H54 (cell line): Measurements from ENCODE around the gene CCNDBP1.
"Not testable (repeated sequence)": the region's sequence is repeated elsewhere in the genome, so short reads cannot be mapped to it uniquely, and the experiment has no call there.

Experiments used
- DNase-seq: peaks from one replicate; pipeline ENCODE4 v3.0.0; 2011; ENCODE audit warnings: low spot score, mixed read lengths; ENCODE audit not compliant: insufficient read length
- FAIRE-seq: peaks from 3 replicates; lab custom pipeline; 2011; peaks lifted over from hg19 to GRCh38; lab: Jason Lieb, UNC
- POLR2A ChIP-seq: IDR thresholded peaks from 2 replicates; pipeline ENCODE4 v1.6.1; 2011; ENCODE audit warnings: low read depth, mild to moderate bottlenecking, low read length

The CCNDBP1 gene

DNA sequence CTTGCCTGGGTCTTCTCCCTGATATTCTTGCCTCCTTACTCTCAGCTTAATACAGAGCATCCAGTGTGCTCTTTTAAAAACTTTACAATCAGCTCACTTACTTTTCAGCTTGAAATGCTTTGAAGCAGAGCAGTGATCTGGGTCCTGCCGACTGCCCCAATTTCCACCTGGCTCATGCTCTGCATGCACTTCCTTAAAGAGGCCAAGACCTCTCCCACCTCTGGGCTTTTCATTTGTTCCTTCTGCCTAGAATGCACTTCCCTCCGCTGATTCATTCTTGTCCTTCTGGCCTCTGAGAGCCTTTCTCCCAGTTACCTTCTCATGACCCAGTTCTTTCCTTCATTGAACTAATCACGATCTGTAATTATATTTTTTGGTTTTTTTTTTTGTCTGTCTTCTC, 1.9 kb upstream of the CCNDBP1 start:
- no peak for TF ChIP-seq POLR2A
- DNase-seq (no peak), FAIRE-seq (peak; percentile 33)

DNA sequence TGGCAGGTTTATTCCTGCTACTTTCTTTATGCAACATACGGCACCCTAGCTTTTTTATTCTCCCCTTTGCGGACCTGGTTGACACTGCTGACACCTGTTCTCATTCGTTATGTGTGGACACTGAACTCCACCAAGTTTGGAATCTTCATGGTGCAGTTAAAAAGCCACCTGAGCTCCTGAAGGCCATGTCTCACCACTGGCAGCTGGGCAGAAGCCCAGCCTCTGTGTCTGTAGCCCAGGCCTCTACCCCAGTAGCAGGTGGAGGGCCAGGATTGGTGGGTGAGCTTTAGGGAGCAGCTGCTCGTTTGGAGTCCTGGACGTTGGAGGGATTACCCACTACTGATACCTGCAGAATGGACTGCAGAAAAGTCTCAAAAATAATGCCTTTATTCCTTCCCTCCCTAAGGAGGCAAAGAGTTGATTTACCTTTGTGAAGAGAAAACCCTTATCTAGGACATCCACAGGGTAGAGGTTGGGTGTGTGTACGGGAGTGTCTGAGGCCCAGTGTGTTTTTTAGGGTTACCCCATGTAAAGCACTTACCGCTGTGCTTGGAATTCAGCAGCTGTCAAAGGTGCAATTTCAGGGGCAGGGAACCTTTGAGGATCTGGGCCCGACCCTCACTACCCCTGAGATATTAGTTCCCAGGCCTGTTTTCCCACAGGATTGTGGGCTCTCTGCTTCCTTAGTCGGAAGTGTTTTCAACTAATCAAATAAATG, 637 bp upstream of the CCNDBP1 start:
- DNase-seq (no peak), FAIRE-seq (peak; percentile 23)
- TF ChIP-seq POLR2A: no peak

DNA sequence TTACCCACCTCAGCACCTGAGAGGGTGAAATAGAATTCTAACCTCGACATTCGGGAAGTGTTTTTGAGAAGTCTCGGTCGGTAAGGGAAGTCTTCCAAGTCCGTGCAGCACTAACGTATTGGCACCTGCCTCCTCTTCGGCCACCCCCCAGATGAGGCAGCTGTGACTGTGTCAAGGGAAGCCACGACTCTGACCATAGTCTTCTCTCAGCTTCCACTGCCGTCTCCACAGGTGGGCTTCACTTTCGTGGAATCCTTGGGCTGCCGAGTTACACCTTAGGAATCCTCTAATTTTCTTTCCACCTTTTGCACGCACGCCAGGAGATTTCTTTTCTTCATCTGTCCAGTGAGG, 775 bp downstream of the CCNDBP1 start:
- no peak for TF ChIP-seq POLR2A
- FAIRE-seq: peak; percentile 58
- no peak for DNase-seq

DNA sequence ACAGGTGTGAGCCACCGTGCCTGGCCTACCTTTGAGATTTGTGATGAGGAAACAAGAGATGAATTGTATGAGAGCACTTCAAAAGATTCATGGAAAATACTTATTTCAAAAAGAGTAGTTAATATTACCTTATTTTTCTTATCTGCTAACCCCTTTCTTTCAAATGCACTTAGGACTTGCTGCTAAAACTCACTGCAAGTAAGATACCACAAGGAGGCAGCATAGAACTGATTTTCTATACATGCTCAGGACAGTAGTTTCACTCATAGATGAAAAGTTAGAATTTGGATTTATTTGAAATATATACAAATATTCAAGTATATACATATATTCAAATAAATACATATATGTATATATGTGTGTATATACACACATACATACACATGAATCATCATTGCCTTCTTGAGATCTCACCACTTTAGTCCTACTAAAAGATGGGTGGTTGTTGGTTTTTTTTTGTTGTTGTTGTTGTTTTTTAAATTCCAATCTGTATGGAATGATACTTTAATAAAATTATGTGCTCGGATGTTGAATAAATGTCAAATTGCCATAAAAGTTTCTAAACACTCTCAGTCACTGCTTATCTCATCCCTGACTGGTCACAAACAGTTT, 2.4 kb downstream of the CCNDBP1 start:
- DNase-seq (no peak), FAIRE-seq (peak; percentile 41)
- no peak for TF ChIP-seq POLR2A

GRCh38 chr15:43189296-43189695, 4.1 kb downstream of the CCNDBP1 start:
- peak; percentile 55 for FAIRE-seq
- DNase-seq: no peak
- no peak for TF ChIP-seq POLR2A

DNA sequence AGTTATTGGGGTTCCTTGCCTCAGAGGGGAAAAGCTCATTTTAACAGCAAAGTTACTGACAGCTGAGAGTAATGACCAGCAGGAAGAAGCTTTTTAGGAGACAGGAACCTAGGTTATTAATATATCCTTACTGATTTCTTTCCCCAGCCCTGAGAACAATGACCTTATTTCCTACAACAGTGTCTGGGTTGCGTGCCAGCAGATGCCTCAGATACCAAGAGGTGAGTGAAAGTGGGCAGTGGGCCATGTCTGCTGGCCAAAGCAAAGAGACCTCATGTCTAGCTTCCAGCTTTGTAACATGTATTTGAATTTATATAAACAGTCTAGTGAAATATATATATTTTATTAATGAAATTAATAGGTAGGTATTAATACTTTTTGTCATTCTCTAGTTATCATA, 5.0 kb downstream of the CCNDBP1 start:
- no peak for TF ChIP-seq POLR2A
- DNase-seq (no peak), FAIRE-seq (no peak)

- FAIRE-seq (no peak), DNase-seq (no peak)
- no peak for TF ChIP-seq POLR2A
These were observed 8.5 kb downstream of the CCNDBP1 start for GRCh38 chr15:43193710-43194109.

DNA sequence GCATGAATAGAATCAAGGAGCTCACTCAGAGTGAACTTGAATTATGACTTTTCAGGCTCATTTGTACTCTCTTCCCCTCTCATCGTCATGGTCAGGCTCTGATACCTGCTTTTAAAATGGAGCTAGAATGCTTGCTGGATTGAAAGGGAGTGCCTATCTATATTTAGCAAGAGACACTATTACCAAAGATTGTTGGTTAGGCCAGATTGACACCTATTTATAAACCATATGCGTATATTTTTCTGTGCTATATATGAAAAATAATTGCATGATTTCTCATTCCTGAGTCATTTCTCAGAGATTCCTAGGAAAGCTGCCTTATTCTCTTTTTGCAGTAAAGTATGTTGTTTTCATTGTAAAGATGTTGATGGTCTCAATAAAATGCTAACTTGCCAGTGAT, 9.6 kb downstream of the CCNDBP1 start:
- FAIRE-seq (no peak), DNase-seq (no peak)
- no peak for TF ChIP-seq POLR2A

- FAIRE-seq (no peak), DNase-seq (no peak)
- TF ChIP-seq POLR2A: no peak
These were observed 11.8 kb downstream of the CCNDBP1 start for GRCh38 chr15:43196760-43197548.

DNA sequence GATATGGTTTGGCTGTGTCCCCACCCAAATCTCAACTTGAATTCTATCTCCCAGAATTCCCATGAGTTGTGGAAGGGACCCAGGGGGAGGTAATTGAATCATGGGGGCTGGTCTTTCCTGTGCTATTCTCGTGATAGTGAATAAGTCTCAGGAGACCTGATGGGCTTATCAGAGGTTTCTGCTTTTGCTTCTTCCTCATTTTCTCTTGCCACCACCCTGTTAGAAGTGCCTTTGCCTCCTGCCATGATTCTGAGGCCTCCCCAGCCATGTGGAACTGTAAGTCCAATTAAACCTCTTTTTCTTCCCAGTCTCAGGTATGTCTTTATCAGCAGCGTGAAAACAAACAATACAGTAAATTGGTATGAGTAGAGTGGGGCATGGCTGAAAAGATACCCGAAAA, 12.6 kb downstream of the CCNDBP1 start:
- FAIRE-seq, DNase-seq: not testable (repeated sequence)

DNA sequence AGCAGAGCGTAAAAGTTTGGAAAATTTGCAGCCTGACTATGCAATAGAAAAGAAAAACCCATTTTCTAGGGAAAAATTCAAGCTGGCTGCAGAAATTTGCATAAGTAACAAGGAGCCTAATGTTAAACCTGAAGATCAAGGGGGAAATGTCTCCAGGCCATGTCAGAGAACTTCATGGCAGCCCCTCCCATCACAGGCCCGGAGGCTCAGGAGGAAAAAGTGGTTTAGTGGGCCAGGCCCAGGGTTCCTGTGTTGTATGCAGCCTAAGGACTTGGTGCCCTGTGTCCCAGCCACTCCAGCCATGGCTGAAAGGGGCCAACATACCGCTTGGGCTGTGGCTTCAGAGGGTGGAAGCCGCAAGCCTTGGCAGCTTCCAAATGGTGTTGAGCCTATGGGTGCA, 13.4 kb downstream of the CCNDBP1 start:
- not testable (repeated sequence) for DNase-seq, FAIRE-seq

GRCh38 chr15:43198992-43199391, 13.8 kb downstream of the CCNDBP1 start:
- TF ChIP-seq POLR2A: no peak
- no peak for FAIRE-seq
- DNase-seq: no peak

GRCh38 chr15:43199945-43200488, 14.8 kb downstream of the CCNDBP1 start:
- DNase-seq: no peak
- no peak for TF ChIP-seq POLR2A
- no peak for FAIRE-seq

DNA sequence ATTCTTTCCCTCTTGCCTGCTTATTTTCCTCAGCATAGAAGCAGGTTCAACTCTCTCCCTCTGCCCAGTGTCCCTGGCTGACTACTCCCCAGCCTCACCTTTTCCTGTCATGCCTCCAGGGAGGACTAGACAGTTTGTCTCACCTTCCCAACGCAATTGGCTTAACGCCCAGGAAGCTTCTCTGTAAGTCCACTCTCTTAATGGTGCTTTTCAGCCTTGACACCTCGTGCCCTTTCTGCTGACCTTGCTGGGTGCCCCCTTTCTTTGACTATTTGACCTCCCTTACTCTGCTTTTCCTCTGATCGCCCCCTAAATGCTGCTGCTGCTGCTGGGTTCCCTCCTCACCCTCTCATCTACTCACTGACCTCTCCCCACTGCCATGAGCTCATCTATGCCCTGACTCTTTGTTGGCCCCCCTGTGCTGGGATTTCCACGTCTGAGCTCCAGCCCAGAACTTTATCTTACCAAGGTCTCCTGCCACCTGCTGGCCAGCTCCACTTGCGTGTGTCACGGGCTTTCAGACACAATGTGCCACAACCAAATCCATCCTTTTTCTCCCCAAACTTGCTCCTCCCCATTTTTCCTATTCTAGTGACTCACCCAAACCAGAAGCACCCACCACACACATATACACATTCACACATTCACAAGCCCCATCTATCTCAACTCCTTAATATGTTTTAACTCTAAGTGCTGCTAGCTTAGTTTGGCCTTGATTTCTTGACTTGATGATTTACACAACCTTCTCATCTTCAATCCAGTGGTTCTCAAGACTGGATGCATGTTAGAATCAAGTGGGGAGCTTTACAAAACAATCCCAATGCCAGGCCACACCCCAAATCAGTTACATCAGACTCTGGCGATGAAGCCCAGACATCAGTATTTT, 19.1 kb downstream of the CCNDBP1 start:
- no peak for FAIRE-seq

More for the DNA sequence above, 19.1 kb downstream of the CCNDBP1 start:
- DNase-seq: peak; percentile 51
- TF ChIP-seq POLR2A: no peak
